H9 (cell line): ENCODE results near the gene MRM2. TPM values are rescaled to one million over a fixed set of nuclear protein-coding genes. Genes with fewer than 3 reads are reported as not detected.
A peak's percentile ranks its signal among the peaks of the same experiment; 100 is the strongest.

Experiments used
- DNase-seq: peaks from one replicate; pipeline ENCODE4 v3.0.0-alpha.2; 2017
- H2AFZ ChIP-seq: one replicate; pipeline ENCODE4 v1.6.1; 2013; ENCODE audit warnings: mild to moderate bottlenecking, low read length, control low read depth, moderate library complexity
- H2AK5ac ChIP-seq: 2 replicates; pipeline ENCODE4 v1.6.1; 2013; ENCODE audit warnings: low read length, control low read depth, mixed read lengths; ENCODE audit not compliant: insufficient read length
- H2BK120ac ChIP-seq: one replicate; pipeline ENCODE4 v1.6.1; 2013; ENCODE audit warnings: low read depth, mild to moderate bottlenecking, low read length, control low read depth, inconsistent platforms; ENCODE audit not compliant: poor library complexity, severe bottlenecking
- H2BK12ac ChIP-seq: 2 replicates; pipeline ENCODE4 v1.6.1; 2013; ENCODE audit warnings: low read length, control low read depth, mixed read lengths, low read depth; ENCODE audit not compliant: insufficient read length
- H2BK15ac ChIP-seq: 2 replicates; pipeline ENCODE4 v1.6.1; 2013; ENCODE audit warnings: low read depth, low read length, control low read depth
- H2BK20ac ChIP-seq: one replicate; pipeline ENCODE4 v1.6.1; 2013; ENCODE audit warnings: low read depth, mild to moderate bottlenecking, low read length, control low read depth, inconsistent platforms; ENCODE audit not compliant: poor library complexity, severe bottlenecking
- H2BK5ac ChIP-seq: 2 replicates; pipeline ENCODE4 v1.6.1; 2013; ENCODE audit warnings: low read length, control low read depth, mixed read lengths; ENCODE audit not compliant: insufficient read length
- H3K14ac ChIP-seq: 2 replicates; pipeline ENCODE4 v1.6.1; 2013; ENCODE audit warnings: low read length, control low read depth; ENCODE audit not compliant: insufficient read depth
- H3K18ac ChIP-seq: 2 replicates; pipeline ENCODE4 v1.6.1; 2013; ENCODE audit warnings: low read depth, mild to moderate bottlenecking, mixed read lengths, low read length, control low read depth; ENCODE audit not compliant: insufficient read length
- H3K23ac ChIP-seq: 2 replicates; pipeline ENCODE4 v1.6.1; 2013; ENCODE audit warnings: low read length, control low read depth, mixed read lengths, low read depth; ENCODE audit not compliant: insufficient read length
- H3K23me2 ChIP-seq: 2 replicates; pipeline ENCODE4 v1.6.1; 2013; ENCODE audit warnings: low read depth, mild to moderate bottlenecking, mixed read lengths, low read length, control low read depth; ENCODE audit not compliant: insufficient read length, poor library complexity, severe bottlenecking
- H3K27ac ChIP-seq: 2 replicates; pipeline ENCODE4 v1.5.1; 2013; ENCODE audit warnings: low read length, control low read depth, mixed read lengths, low read depth; ENCODE audit not compliant: insufficient read length
- H3K27me3 ChIP-seq: 2 replicates; pipeline ENCODE4 v1.6.1; 2013; ENCODE audit warnings: low read length, control low read depth, inconsistent platforms; ENCODE audit not compliant: insufficient read depth
- H3K4ac ChIP-seq: 2 replicates; pipeline ENCODE4 v1.6.1; 2013; ENCODE audit warnings: low read depth, mild to moderate bottlenecking, control low read depth, inconsistent platforms, low read length, moderate library complexity
- H3K4me1 ChIP-seq: 2 replicates; pipeline ENCODE4 v1.6.1; 2013; ENCODE audit warnings: low read length, control low read depth, inconsistent platforms; ENCODE audit not compliant: insufficient read depth
- H3K4me2 ChIP-seq: 2 replicates; pipeline ENCODE4 v1.6.1; 2013; ENCODE audit warnings: low read length, control low read depth, mixed read lengths; ENCODE audit not compliant: insufficient read length, insufficient read depth
- H3K56ac ChIP-seq: 2 replicates; pipeline ENCODE4 v1.6.1; 2013; ENCODE audit warnings: low read depth, mild to moderate bottlenecking, mixed read lengths, low read length, control low read depth; ENCODE audit not compliant: insufficient read length
- H3K79me1 ChIP-seq: 2 replicates; pipeline ENCODE4 v1.6.1; 2013; ENCODE audit warnings: low read depth, mild to moderate bottlenecking, moderate library complexity, low read length, control low read depth, inconsistent platforms; ENCODE audit not compliant: insufficient read depth, poor library complexity, severe bottlenecking
- H3K79me2 ChIP-seq: 2 replicates; pipeline ENCODE4 v1.6.1; 2013; ENCODE audit warnings: low read length, control low read depth, inconsistent platforms; ENCODE audit not compliant: insufficient read depth
- H3K9ac ChIP-seq: 2 replicates; pipeline ENCODE4 v1.6.1; 2013; ENCODE audit warnings: low read length, control low read depth, mixed read lengths; ENCODE audit not compliant: insufficient read length; ENCODE audit errors: extremely low read depth
- H3K9me3 ChIP-seq: one replicate; pipeline ENCODE4 v1.6.1; 2013; ENCODE audit warnings: low read depth, low read length, inconsistent platforms; ENCODE audit not compliant: control insufficient read depth
- H3T11ph ChIP-seq: one replicate; pipeline ENCODE4 v1.6.1; 2013; ENCODE audit warnings: mild to moderate bottlenecking, low read length, control low read depth, inconsistent platforms
- H4K20me1 ChIP-seq: one replicate; pipeline ENCODE4 v1.6.1; 2013; ENCODE audit not compliant: control insufficient read depth, insufficient read length, insufficient read depth
- H4K5ac ChIP-seq: 2 replicates; pipeline ENCODE4 v1.6.1; 2013; ENCODE audit warnings: low read depth, mild to moderate bottlenecking, mixed read lengths, low read length, control low read depth; ENCODE audit not compliant: insufficient read length
- H4K8ac ChIP-seq: replicated peaks from 2 replicates; pipeline ENCODE4 v1.6.1; 2013; ENCODE audit warnings: low read length, control low read depth, mixed read lengths, low read depth; ENCODE audit not compliant: insufficient read length
- H4K91ac ChIP-seq: 2 replicates; pipeline ENCODE4 v1.6.1; 2013; ENCODE audit warnings: low read depth, mild to moderate bottlenecking, moderate library complexity, mixed read lengths, low read length, control low read depth; ENCODE audit not compliant: insufficient read length
- H3K27ac Mint-ChIP-seq, 3 experiments: 2 replicates in 2 of 3; 3 replicates in 1 of 3; pipeline ENCODE4 v1.8.0; 2020 to 2021; ENCODE audit warnings: mixed read lengths in 3 of 3, mild to moderate bottlenecking in 1 of 3, moderate library complexity in 1 of 3
- H3K27me3 Mint-ChIP-seq: 2 replicates; pipeline ENCODE4 v1.8.0; 2021; ENCODE audit warnings: low read depth, mild to moderate bottlenecking, moderate library complexity, mixed read lengths
- H3K36me3 Mint-ChIP-seq, 3 experiments: 2 replicates in 2 of 3; 3 replicates in 1 of 3; pipeline ENCODE4 v1.8.0; 2020 to 2021; ENCODE audit warnings: low read depth in 3 of 3, mixed read lengths in 3 of 3; ENCODE audit not compliant: insufficient read depth in 1 of 3
- H3K4me1 Mint-ChIP-seq, 2 experiments: 2 replicates each; pipeline ENCODE4 v1.8.0; 2020; ENCODE audit warnings: mixed read lengths in 2 of 2
- H3K4me3 Mint-ChIP-seq, 2 experiments: 2 replicates in 1 of 2; 3 replicates in 1 of 2; pipeline ENCODE4 v1.8.0; 2020 to 2021; ENCODE audit warnings: mild to moderate bottlenecking in 2 of 2, mixed read lengths in 2 of 2, moderate library complexity in 1 of 2
- H3K9me3 Mint-ChIP-seq, 2 experiments: 2 replicates in 1 of 2; 3 replicates in 1 of 2; pipeline ENCODE4 v1.8.0; 2020; ENCODE audit warnings: mild to moderate bottlenecking in 2 of 2, mixed read lengths in 2 of 2, moderate library complexity in 1 of 2
- CTCF ChIP-seq: fragments of 200-600 bp; sonication (generic); conservative IDR thresholded peaks from 3 replicates; pipeline ENCODE4 v1.8.0; 2021; ENCODE audit warnings: antibody characterized with exemption, mild to moderate bottlenecking
- WGBS: extraction: QIAGEN DNeasy Blood & Tissue Kit; methylation state at CpG from one replicate; pipeline ENCODE4 v1.1.7; 2013; ENCODE audit warnings: missing lambda C conversion rate, low lambda C conversion rate, mixed read lengths; ENCODE audit not compliant: insufficient read length; ENCODE audit errors: extremely low coverage; 5-methylcytosine and 5-hydroxymethylcytosine counted together
- total RNA-seq: library from RNA; stranded (reverse); gene quantifications from 2 replicates; pipeline ENCODE4 v1.2.1, GENCODE V29; 2021

MRM2 gene
- total RNA-seq, 1 experiment from 2014 or later, result 59.0 TPM

- H3K4me3 Mint-ChIP-seq, result no peak overlapping the region
- peak overlapping the region; percentile 47 to 72 (median 57); a peak in 3 of 7 replicates for H3K27ac Mint-ChIP-seq
- DNase-seq, result peak; percentile 23
- H3K36me3 Mint-ChIP-seq, result peaks cover 37 to 55% (median 48%) of the 10 kb centered on the region in 3 experiments
- no peak overlapping the region for H3K9ac ChIP-seq
- H3K9me3 Mint-ChIP-seq, result peaks cover 3 to 10% of the 10 kb centered on the region in 2 experiments; a peak in 4 of 5 replicates
- H3K9me3 ChIP-seq, result no peaks in the 10 kb centered on the region
- no peak overlapping the region for H3T11ph ChIP-seq
- no peak overlapping the region for H2BK5ac ChIP-seq
- H3K14ac ChIP-seq, result no peak overlapping the region
- no peak overlapping the region for H3K27ac ChIP-seq
- no peaks in the 10 kb centered on the region for H3K4me1 ChIP-seq
- H3K23ac ChIP-seq, result no peak overlapping the region
- no peaks in the 10 kb centered on the region; the same call in 1 of the 2 replicates for H3K27me3 ChIP-seq
- no peaks in the 10 kb centered on the region for H3K27me3 Mint-ChIP-seq
- no peak overlapping the region for H3K4ac ChIP-seq
- no peak overlapping the region for H3K4me2 ChIP-seq
- no peak overlapping the region for H2AFZ ChIP-seq
- H4K20me1 ChIP-seq, result no peaks in the 10 kb centered on the region
- no peak overlapping the region for H4K91ac ChIP-seq
- H3K18ac ChIP-seq, result no peak overlapping the region
- TF ChIP-seq CTCF, result no peak
- H3K56ac ChIP-seq, result no peak overlapping the region
- no CpG with 5 or more reads among the region's 32 CpGs for WGBS
- no peak overlapping the region for H2BK120ac ChIP-seq
- no peaks in the 10 kb centered on the region; the same call in 1 of the 2 replicates for H3K79me2 ChIP-seq
- no peaks in the 10 kb centered on the region for H3K4me1 Mint-ChIP-seq
- H3K79me1 ChIP-seq, result no peaks in the 10 kb centered on the region
- no peak overlapping the region for H2BK12ac ChIP-seq
- H2BK20ac ChIP-seq, result no peak overlapping the region
- no peak overlapping the region for H2AK5ac ChIP-seq
- no peaks in the 10 kb centered on the region for H3K23me2 ChIP-seq
- no peak overlapping the region for H4K8ac ChIP-seq
- no peak overlapping the region for H2BK15ac ChIP-seq
- H4K5ac ChIP-seq, result no peak overlapping the region
Measured at GRCh38 chr7:2196381-2197378, 45.3 kb downstream of the MRM2 start.
